LoVo (cell line): ENCODE results near the gene PRSS38.

Source experiments
- DNase-seq: peaks from one replicate; pipeline ENCODE4 v3.0.0-alpha.2; 2016; ENCODE audit warnings: low spot score

Gene PRSS38

DNA sequence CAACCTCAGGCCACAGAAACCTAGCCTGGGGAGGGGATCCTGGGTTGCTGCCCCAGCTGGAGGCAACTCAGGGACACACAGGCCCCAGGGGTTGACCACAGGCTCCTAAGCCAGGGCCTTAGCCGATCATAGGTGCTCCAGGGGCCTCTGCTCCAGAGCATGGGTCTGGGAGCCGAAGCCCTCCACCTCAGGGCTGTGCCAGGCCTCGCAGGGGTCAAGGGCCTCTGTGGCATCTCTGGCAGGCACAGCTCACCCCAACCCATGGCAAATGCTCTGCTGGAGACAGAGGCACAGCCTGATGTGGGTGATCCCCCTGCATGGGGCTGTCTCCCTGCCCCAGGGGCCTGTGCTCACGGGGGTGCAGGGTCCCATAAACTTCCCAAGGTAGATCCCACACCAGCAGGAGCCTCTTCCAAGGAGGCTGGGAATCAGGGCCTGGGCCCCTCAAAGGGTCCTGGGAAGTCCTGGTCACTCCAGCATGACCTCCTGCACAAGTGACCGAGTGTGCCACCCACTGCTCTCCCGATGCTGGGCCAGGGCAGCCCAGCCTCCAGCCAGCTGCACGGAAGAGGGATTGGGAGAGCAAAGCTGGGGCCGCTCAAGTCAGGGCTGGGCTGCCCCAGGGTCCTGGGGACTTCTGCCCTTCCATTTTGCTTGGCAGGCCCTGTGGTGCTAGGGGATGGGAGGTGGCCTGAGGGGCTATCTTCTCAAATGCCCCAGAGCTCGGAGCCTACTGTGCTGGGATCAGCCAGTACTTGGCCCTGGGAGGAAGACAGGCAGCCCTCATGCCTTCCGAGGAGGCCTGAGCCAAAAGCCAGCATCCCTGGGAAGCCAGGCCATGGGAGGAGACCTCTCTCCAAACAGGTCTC is 22.2 kb upstream of the PRSS38 start:
- DNase-seq, result no peak

DNA sequence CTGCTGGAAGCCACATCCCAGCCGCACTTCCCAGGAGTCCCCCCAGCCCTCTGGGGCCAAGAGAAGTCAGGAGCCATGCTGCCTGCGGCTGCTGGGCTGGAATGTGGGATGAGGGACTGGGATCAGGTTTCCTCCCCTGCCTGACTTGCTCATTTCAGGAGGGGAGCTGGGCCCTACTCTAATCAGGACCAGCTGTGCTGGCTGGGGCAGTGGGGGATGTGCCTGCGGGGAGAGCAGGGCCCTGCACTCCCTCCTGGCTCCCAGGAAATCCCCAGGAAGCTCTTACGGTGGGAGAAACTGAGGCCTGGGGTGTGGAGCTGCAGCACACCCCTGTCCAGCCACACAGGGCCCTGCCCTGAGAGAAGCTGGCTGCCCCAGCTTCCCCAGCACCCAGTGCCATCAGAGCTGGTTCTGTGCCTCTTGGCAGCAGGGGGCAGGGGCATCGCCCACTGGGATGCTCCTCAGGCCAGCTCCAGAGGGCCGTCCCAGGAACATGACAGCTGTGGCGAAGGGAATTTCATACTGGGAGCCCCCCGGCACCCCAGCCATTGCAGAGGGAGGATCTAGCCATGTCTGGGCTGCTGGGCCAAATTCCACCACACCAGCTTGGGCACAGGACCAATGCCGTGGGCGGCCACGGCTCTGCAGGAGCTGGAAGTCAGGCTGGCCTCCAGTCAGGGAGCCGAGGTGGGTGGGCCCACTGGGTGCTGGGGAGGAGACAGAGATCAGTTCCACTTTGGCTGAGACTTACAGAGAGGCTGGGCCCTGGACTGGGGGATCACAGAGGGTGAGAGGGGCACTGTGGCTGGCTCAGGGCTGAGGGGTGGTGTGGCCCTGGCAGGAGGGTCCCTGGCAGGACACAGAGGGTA is 21.3 kb upstream of the PRSS38 start:
- no peak for DNase-seq

DNA sequence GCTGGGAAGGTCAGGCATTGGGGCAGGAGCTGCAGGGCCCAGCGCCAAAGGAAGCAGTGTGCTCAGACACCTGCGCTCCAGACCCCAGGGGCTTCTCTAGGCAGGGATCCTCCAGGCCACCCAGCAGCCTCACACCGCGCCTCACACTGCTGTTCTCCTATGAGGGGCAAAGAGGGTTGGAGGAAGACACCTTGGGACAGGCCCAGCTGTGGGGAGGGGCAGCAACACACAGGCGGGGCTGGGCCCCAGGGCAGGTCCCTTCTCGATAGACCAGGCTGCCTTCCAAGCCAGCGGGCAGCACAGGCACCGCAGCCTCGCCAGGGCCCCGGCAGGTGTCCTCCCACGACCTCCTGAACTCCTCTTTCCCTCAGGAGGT is 20.7 kb upstream of the PRSS38 start:
- no peak for DNase-seq

- no peak for DNase-seq
Observed at GRCh38 chr1:227795732-227796131, 19.7 kb upstream of the PRSS38 start.

GRCh38 chr1:227796359-227796915 is 19.0 kb upstream of the PRSS38 start:
- DNase-seq, result no peak

GRCh38 chr1:227797144-227797543 is 18.3 kb upstream of the PRSS38 start:
- DNase-seq, result no peak

- DNase-seq, result no peak
Observed at GRCh38 chr1:227797625-227798024, 17.9 kb upstream of the PRSS38 start.

DNA sequence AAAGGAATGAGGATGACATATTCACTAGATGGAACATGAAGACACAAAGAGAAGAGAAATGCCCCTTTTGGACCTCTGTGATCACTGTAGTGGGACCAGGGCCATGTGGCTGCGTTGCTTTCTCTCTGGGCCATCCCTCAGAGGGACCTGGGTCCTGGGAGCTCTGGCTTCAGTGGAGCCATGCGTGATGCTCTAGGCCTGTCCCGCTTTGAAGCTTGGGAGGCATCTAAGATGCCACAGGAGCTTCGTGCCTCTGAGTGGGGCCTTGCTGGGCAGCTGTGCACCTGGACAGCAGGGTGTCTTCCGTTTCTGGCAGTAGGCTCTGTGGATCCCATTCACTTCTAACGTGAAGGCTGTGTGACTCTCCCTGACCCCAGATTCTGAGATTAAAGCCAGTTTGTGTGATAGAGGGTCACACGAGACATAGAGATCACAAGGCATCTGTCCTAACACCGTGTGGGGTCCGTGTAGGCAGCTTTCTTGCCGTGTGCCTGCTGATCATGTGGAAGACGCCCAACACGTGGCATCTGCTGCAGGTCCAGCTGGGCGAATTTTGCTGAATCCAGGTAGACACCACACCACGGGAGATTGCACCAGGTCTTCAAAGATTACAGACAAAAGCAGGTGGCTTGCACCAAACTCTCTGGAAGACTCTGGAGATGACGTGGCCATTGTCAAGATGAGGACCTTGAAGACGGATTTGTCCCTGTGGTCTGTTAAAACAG is 17.2 kb upstream of the PRSS38 start:
- no peak for DNase-seq

DNA sequence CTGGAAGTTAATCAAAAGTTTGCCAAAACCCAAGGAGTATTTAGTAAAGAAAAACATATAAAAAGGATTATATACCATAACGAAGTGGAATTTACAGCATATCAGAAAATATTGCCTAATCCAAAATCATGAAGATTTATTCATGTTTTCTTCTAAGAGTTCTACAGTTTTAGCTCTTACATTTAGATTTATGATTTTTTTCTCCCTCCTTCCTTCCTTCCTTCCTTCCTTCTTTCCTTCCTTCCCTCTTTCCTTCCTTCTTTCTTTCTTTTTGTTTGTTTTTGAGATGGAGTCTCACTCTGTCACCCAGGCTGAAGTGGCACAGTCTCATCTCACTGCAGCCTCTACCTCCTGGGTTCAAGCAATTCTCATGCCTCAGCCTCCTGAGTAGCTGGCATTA is 15.7 kb upstream of the PRSS38 start:
- no peak for DNase-seq

- no peak for DNase-seq
Observed at GRCh38 chr1:227803933-227804332, 11.5 kb upstream of the PRSS38 start.

- peak; percentile 73 for DNase-seq
Observed at GRCh38 chr1:227805606-227806197, 9.8 kb upstream of the PRSS38 start.

DNA sequence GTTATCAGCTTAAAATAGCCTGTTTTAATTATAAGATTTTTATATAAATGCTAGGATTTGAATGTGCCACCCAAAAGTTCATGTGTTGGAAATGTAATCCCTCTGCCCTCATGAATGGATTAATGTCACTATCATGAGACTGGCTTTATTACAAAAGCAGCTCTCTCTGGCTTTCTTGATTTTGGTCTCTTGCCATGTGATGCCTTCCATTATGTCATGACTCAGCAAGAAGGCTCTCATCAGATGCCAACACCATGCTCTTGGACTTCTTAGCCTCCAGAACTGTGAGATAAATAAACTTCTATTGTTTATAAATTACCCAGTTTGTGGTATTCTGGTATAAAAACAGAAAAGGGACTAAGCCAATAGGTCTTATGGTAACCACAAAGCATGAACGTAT is 6.9 kb upstream of the PRSS38 start:
- no peak for DNase-seq

DNA sequence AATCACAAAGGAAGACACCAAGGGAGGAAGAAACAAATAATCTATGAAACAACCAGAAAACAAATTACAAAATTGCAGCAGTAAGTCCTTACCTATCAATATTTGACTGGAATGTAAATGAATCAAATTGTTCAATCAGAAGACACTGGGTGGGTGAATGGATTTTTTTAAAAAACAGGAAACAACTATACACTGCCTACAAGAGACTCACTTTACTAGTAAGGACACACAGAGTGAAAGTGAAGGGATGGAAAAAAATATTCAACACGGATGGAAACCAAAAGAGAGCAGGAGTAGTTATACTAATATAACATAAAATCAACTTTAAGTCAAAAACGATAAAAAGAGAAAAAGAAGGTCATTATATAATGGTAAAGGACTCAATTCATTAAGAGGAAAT is 6.4 kb upstream of the PRSS38 start:
- no peak for DNase-seq

DNA sequence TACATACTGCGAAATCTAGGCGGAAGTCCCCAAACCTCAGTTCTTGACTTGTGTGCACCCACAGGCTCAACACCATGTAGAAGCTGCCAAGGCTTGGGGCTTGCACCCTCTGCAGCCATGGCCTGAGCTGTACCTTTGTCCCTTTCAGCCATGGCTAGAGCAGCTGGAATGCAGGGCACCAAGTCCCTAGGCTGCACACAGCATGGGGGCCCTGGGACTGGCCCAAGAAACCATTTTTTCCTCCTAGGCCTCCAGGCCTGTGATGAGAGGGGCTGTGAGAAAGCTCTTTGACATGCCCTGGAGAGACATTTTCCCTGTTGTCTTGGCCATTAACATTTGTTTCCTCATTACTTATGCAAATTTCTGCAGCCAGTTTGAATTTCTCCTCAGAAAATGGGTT is 1.5 kb upstream of the PRSS38 start:
- DNase-seq, result no peak

DNA sequence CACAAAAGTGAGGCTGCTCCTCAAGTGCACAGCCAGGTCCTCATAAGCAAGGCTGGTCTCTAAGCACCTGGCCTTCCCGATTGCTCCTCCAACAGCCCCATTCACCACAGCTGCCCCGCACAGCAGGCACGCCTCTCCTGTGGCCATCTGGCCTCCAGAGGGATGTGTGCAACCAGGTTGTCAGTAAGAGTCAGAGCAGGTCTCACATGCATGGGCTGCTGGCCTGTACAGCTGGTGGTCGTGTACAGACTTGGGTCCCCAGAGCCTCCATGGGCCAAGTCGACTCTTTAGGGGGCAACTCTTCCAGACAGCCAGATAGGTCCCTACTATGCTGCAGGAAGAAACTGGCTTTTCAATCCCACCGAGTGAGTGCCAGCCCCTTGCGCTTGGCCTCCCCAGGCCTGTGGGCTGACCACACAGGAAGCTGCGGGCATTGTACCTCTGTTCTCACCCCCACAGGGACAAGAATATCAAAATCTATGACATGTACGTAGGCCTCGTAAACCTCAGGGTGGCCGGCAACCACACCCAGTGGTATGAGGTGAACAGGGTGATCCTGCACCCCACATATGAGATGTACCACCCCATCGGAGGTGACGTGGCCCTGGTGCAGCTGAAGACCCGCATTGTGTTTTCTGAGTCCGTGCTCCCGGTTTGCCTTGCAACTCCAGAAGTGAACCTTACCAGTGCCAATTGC is 1.4 kb downstream of the PRSS38 start:
- DNase-seq, result no peak

- DNase-seq, result no peak
Observed at GRCh38 chr1:227823537-227823936, 8.1 kb downstream of the PRSS38 start.

DNA sequence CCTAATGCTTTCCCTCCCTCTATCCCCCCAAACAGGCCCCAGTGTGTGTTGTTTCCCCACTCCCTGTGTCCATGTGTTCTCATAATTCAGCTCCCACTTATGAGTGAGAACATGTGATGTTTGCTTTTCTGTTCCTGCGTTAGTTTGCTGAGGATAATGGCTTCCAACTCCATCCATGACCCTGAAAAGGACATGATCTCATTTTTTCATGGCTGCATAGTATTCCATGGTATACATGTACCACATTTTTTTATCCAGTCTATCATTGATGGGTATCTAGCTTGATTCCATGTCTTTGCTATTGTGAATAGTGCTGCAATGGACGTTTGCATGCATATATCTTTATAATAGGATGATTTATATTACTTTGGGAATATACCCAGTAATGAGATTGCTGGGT is 8.7 kb downstream of the PRSS38 start:
- no peak for DNase-seq

GRCh38 chr1:227828786-227829185 is 13.3 kb downstream of the PRSS38 start:
- DNase-seq, result no peak

- DNase-seq, result no peak
Observed at GRCh38 chr1:227838181-227838580, 22.7 kb downstream of the PRSS38 start.

GRCh38 chr1:227841096-227841495 is 25.6 kb downstream of the PRSS38 start:
- DNase-seq, result no peak
